ENCODE results near the gene GPX6.

- TF ChIP-seq CTCF (conservative IDR thresholded peaks at IDR 0.05 in 1 of 2, IDR thresholded peaks at IDR 0.05 in 1 of 2; ENCODE audit: low read depth in 1 of 2, low read length in 2 of 2): no peak
- TF ChIP-seq EZH2 (IDR thresholded peaks at IDR 0.05; ENCODE audit: low read length, missing control alignments): no peak
Measured at GRCh38 chr6:28534306-28534705, 18.7 kb upstream of the GPX6 start.
